Tibial nerve (tissue), 3 donors: ENCODE results near the gene PTPRD.

Experiments used
- CTCF ChIP-seq, 5 experiments: fragments of 200-600 bp in 3 of 5; fragments of 450-650 bp in 2 of 5; sonication (generic) in 3 of 5; IDR thresholded peaks; one replicate each; pipeline ENCODE4 v1.5.1; 2016 to 2019; ENCODE audit warnings: antibody characterized with exemption in 5 of 5, mild to moderate bottlenecking in 3 of 5, moderate library complexity in 2 of 5
- POLR2A ChIP-seq, 2 donors: fragments of 450-650 bp; IDR thresholded peaks; one replicate each; pipeline ENCODE4 v1.6.1; 2017; ENCODE audit warnings: antibody characterized with exemption in 2 of 2, mild to moderate bottlenecking in 2 of 2, moderate library complexity in 2 of 2

GRCh38 chr9:8412327-8412726 is 2200.5 kb downstream of the PTPRD start:
- no peak for TF ChIP-seq CTCF (IDR thresholded peaks at IDR 0.05)
- TF ChIP-seq POLR2A (IDR thresholded peaks at IDR 0.05): no peak
